IPS DF 19.7 (cell line): Measurements from ENCODE around the gene ZIC5.

Source experiments
- DNase-seq: peaks from one replicate; pipeline ENCODE4 v3.0.0-alpha.2; 2013; ENCODE audit warnings: low read depth, low spot score

The ZIC5 gene

GRCh38 chr13:99971576-99972189 lies at the start of gene ZIC5:
Gene ZIC5, minus strand, starts transcription at chr13:99971767. Its CDS starts 164 bp downstream, at chr13:99971603.
- DNase-seq = peak; percentile 89

GRCh38 chr13:100019780-100020356 lies 48.3 kb upstream of the ZIC5 start:
- DNase-seq = no peak

DNA sequence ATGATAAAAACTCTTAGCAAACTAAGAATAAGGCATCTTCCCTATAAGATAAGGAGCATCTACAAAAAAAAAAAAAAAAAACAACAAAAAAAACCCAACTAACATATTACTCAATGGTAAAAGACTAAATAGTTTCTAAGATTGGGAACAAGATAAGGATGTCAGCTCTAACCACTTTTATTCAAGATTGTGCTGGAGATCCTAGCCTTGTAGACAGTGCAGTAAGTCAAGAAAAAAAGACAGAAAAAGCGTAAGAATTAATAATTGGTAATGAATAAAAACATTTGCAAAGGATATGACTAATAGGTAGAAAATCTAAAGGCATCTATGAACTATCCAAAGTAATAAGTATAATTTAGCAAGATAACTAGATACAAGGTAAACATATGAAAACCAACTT lies 43.1 kb upstream of the ZIC5 start:
- no peak for DNase-seq

GRCh38 chr13:99998261-99998660 lies 26.7 kb upstream of the ZIC5 start:
- no peak for DNase-seq

- DNase-seq = no peak
These were observed 26.2 kb upstream of the ZIC5 start for GRCh38 chr13:99997702-99998214.

GRCh38 chr13:99996381-99996973 lies 24.9 kb upstream of the ZIC5 start:
- no peak for DNase-seq

DNA sequence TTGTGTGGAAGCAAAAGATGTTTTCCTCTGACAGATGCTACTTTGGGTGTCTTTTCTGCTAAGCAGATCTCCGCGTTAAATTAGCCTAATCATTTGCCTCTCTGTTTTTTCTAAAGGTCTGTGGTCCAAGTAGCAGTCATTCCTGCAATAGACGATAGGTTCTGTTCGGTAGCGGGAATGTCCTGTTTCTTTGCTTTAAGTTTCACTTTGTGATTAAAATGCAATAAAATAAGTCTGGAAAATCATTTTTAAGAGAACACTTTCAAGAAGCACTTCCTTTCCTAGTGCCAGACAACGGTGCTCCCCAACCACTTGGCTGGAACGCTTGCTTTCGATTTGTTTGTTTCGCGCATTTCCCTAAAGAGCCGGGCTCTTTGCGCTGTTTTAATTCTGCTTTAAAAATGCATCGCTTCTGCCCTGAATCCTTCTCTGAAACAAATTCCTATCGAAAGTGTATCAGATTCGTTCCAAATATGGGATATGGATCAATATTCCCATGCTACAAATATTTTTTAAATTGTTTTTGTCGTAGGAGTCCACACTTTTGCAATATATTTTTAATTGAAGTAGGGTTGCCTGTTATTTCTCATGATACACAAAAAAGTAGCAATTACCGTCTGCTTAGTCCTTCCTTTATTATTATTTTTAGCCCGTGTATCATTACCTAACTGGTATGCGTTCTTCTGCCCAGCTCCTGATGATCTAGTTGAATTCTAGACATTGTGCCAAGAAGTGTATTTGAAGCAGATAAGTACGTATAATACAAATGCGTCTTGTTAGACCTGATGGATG lies 24.2 kb upstream of the ZIC5 start:
- DNase-seq = no peak

DNA sequence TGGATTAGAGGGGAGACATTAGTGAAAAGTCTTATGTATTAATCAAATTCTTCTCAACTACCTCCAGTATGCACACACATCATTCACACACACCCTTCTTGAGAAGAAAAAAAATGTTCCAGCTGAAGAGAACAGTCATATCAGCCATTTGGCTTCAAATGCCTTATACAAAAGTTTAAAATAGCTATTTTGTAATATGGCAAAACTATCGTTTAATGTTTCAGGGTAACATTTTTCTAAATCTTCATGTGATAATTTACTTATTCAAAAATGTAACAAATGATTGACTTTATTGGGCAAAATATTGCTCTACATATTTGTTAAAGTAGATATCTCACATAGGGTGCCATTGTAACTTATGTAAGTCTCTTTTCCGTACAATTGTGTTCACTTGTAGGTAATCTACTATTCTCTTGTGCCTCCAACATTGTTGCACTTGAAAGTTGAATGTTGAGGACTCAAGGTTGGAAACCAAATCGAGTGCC lies 23.6 kb upstream of the ZIC5 start:
- DNase-seq = no peak

GRCh38 chr13:99994638-99995020 lies 23.1 kb upstream of the ZIC5 start:
- no peak for DNase-seq

GRCh38 chr13:99993660-99994637 lies 22.4 kb upstream of the ZIC5 start:
- DNase-seq = no peak

GRCh38 chr13:99992949-99993351 lies 21.4 kb upstream of the ZIC5 start:
- no peak for DNase-seq

DNA sequence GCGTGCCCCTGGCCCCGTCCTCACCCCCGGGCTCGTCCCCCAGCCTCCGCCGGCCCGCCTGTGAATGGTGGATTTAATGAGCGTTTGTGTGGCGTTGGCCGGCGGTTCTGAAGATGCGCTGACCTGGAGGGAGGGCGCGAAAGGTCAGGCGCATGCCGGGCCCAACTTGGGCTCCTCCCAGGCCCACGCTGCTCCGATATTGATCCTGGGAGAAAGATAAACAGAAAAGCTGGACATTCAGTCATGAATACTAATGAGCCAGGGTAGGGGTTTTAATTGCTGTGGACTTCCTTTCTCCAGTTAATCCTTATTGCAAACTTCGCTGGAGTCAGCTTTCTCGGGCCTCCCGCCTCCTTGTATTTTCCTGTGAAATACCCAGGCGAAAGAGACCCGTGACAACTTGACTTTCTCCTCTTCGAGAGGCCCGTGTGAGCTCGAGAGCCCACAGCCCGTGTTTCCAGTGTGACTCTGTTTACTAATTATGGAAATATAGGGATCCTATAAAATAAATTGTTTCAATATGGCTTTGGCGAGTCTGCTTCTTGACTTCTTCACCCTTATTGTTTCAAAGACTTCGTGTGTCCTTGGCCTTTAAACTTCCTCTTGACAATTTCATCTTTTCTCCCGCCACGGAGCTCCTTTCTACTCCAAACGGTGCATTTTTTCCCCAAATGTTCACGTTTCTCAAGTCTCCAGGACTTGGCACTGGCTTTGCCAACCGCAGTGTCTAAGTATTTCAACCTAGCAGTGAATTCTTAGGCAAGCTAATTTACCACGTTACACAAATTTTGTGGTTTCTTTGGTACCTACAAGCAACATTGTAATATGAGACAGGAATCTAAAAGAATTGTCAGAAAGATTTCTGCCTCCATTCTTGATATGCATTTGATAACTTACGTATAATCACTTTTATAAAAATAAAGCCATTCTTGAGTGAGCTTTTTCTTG lies 20.5 kb upstream of the ZIC5 start:
- no peak for DNase-seq

GRCh38 chr13:99991013-99991827 lies 19.7 kb upstream of the ZIC5 start:
- DNase-seq = no peak

GRCh38 chr13:99990126-99990977 lies 18.8 kb upstream of the ZIC5 start:
- DNase-seq = no peak

DNA sequence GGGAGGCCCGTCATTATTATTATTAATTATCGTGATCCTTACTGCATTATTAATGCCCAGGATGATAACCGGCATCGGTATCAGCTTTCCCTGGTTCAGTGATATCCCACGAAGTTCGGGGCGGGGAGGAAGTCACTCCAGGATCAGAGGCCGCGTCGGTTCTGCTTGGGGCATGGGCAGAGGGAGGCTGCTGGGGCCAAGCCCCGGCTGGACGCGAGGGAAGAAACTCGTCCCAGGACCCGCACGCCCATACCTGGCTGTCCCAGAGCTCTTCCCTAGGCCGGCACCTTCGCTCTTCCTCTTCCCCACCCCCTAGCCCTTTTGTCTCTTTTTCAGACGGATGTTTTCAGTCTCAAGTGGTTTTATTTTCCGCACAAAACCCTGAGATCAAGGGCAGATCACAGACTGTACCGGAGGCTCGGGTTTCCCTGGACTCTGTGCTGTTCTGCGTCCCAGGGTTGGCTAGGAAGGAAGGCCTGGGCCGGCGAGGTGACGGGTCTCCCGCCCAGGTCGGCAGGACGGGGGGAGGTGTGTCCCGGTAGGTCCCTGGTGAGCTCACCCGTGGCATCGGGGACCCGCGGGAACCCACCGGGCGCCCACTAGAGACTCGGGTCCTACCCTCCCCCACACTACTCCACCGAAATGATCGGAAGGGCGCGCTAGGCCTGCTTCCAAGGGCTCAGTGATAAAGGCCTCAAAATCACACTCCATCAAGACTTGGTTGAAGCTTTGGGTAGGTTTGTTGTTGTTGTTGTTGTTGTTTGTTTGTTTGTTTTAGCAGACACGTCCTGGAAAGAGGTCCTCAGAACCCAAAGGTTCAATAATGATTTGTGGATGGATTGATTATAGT lies 17.9 kb upstream of the ZIC5 start:
- no peak for DNase-seq

DNA sequence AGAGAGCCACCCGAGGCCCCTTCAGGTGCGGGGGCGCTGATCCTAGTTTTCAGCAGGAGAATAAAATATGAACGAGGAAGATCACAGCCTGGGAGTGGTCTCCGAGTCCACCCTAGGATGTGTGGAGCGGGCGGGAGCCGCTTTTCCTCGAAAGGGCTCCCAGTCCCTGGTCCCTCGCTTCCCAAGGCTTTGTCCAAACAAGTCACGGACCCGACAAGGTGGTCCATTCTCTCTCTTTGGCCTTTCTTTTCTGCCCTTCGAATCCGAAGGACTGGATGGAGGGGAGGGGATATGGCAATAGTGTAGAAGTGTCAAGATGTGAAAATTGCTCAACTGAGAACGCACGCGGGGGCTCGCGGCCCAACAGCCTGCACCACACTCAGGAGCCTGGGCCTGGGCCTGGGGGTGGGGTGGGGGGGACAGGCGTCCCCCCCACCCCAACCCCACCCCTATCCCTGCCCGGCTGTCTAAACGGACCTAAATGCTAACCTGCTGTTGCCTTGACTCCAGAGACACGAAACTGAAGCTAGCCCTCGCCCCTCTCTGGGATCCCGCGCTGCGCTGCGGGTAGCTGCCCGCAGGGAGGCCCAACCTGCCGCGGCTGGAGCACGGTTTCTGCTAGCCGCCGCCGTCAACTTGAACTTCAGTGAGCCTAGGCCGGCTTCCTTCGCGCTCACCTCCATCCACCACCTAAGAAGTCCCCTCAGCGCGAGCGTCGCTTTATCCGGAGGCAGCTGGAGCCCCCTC lies 17.1 kb upstream of the ZIC5 start:
- DNase-seq = no peak
